ENCODE measurements around the gene RAB24.

- no peak for TF ChIP-seq CTCF (IDR thresholded peaks at IDR 0.05)
- no peak for TF ChIP-seq POLR2A (IDR thresholded peaks at IDR 0.05)
These were observed 8.5 kb upstream of the RAB24 start, which contains the start of gene MXD3 for GRCh38 chr5:177311723-177312648.
